Stimulated activated CD4-positive, alpha-beta T cell treated with anti-CD3 and anti-CD28 coated beads, Interleukin-4, amount 100 ng/mL, for 1 hour (primary cell): ENCODE data around the gene IQCN.
A peak's percentile ranks its signal among the peaks of the same experiment; 100 is the strongest.

Experiments used
- DNase-seq: peaks from one replicate; pipeline ENCODE4 v3.0.0-alpha.2; 2020

IQCN gene

GRCh38 chr19:18274219-18274780 lies at the start of gene IQCN:
Gene IQCN (minus strand): TSS chr19:18274452. CDS start chr19:18269478, 4,974 bp downstream.
- DNase-seq = no peak

DNA sequence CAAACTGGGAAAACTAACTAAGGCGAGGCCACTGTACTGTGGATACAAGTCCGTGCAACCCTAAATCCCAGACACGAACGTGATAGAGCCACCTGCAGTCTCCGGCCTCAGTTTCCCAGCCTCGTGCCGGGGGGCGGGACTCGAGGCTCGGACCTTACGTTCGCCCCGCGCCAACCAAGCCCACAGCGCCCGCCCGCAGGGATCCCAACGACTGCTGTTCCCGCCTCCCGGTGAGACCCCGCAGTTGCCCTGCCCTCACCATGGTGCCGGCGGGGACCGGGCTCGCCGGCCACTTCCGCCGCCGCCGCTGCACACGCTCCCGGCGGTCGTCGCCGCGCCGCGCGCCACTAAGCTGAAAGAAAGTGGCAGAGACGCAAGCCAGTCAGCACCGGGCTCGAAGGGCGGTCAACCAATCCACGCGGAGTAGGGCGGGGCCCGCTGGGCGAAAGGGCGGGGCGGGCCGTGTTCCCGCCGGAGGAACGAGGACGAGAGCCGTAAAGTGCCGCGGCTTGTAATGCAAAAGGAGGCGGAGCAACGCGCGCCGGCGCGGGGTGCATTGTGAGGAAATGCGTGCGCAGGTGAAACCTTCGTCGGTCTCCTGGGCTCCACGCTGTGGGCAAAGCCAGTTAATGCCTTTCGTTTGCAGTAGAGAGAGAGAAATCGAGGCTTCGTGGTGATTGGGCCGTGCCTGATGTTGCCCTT lies 48.7 kb upstream of the IQCN start, which contains the start of gene LSM4:
LSM4 (minus strand) TSS at position 318 of the 702 bp plus-strand sequence; CDS start at position 262, 56 bp downstream.
- peak; percentile 99 for DNase-seq

DNA sequence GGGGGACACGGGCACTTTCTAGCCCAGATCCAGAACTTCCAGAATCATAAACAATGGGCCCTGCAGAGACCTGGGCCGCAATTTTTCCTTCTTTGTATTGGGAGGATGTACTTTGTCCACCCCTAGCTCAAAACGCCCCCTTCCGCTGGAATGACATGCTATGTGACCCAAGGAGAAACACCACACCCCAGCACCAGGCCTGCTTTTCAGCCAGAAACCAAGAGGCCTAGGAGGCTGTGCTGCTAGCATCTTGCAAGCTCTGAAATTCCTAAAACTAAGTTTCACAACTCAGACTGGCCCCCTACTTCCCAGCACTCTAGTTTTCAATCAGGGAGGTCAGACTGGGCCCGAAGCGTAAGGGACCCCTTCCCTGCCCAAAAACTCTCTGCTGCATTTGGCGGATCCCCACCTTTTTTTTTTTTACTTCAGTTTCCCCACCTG lies 48.1 kb upstream of the IQCN start:
- DNase-seq = peak; percentile 50

GRCh38 chr19:18321734-18322102 lies 47.5 kb upstream of the IQCN start:
- no peak for DNase-seq

GRCh38 chr19:18320865-18321733 lies 46.8 kb upstream of the IQCN start:
- no peak for DNase-seq

DNA sequence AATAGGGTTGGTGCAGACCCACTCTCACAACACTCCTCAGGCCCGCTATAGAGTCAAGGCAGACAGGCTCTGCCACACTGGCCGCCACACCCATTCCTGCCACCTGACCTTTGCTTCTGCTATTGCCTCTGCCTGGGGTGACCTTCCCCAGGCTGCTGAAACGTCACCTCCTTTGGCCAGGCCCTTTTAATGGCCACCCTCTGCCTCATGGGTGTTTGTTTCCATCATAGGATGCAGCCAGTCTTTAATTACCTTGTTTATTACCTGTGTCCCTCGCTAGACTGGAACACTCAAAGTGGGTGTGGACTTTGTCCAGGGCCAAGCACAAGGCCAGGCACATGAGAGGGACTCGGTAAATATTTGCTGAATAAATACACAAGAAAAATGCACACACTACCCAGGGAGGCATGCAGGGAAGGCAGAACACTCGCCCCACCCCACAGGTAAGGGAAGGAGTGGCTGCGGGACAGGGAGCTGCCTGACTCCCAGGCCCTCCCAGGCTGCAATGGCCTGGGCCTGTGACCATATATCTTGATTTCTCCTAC lies 45.4 kb upstream of the IQCN start:
- DNase-seq = no peak

DNA sequence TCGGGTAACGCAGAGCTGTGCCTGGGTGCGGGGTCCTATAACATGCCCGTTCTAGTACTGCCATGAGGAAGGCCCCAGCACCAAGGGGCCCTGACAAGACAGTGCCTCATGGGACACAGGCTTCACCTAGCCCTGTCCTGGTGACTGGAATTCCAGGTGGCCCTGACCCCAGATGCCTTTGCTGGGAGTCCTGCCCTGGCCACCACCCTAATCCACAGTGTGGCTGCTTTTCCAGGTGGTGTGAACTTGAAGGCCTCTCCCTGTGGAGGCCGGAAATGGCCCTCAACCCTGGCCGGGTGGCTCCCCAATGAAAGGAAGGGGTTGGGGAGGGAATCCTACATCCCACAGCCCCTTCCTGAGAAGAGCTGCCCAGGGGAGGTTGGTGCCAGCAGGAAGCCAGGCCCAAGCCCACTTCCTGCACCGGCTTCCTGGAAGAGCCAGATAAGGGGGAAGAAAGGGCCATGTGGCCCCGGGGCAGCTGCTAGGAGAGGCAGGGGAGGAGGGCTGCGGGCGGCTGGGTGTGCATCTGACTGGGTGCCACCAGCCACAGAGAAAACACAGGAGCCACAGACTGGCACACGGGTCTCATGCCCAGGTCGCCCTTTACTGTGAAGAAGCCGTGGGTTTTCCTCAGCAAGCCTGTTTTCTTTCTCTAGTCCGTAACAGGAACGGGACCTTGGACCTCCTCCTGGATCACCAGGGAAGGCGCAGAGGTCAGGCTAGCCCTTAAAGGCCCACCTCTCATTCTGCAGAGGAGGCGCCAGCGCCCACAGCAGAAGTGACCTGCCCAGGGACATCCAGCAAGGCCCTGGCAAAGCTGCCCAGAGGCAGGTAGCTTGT lies 43.9 kb upstream of the IQCN start:
- DNase-seq = peak; percentile 43

GRCh38 chr19:18313398-18313797 lies 39.1 kb upstream of the IQCN start:
- DNase-seq = no peak

DNA sequence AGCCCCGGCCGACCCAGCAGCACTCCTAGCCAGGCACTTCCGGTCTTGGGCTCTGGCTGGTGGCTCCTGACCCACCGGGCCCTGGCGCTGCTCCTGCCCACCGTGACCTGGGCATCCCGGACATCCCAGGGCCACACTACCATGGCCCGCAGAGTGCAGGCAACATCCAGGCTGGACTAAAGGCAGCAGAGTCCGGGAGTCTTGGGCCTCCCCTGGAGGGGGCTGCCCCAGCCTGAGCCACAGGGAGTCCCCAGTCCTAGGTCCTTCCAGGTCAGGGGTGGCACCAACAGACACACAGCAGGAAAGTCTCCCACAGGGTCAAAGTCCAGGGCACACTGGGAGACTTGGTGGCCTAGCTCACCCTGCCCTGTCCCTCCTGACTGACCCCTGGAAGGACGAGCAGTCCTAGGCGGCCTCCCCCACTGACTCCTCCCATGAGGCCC lies 37.9 kb upstream of the IQCN start:
- DNase-seq = no peak

GRCh38 chr19:18311502-18312091 lies 37.3 kb upstream of the IQCN start:
- DNase-seq = no peak

- DNase-seq = no peak
Observed at GRCh38 chr19:18310966-18311365, 36.7 kb upstream of the IQCN start.

DNA sequence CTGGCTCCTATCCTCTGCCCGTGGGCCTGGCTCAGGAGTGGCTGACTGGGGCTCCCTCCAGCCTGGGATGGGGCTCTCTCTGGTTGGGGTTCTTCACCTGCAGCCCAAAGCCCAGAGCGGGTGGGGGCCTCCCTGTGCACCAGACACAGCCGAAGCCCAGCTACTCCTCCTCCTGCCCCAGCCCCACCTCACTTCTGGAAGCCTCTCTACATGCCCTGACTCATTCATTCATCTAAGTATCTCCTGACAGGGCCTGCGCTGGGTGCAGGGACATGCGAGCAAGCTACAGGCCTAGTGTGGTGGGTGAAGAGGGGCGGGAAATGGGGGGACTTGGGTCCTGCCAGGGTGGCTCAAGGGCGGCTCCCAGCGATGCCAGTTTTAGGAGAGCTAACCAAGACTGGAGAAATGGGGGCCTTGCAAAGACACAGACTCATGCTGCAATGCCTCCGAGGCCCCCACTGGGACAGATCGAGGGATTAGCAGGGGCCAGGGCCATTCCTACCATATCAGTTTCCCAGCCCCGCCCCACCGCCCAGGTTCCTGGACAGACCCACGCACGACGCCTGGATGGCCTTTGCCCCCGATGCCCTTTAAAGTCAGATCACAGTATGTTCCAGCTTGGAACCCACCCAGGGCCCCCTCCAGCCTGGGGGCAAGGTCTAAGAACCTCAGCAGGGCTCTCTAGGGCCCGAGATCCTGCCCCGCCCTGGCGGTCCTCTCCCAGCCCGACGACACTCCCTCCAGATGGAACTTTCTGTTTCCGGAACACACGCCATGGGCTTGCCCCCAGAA lies 36.1 kb upstream of the IQCN start:
- no peak for DNase-seq

DNA sequence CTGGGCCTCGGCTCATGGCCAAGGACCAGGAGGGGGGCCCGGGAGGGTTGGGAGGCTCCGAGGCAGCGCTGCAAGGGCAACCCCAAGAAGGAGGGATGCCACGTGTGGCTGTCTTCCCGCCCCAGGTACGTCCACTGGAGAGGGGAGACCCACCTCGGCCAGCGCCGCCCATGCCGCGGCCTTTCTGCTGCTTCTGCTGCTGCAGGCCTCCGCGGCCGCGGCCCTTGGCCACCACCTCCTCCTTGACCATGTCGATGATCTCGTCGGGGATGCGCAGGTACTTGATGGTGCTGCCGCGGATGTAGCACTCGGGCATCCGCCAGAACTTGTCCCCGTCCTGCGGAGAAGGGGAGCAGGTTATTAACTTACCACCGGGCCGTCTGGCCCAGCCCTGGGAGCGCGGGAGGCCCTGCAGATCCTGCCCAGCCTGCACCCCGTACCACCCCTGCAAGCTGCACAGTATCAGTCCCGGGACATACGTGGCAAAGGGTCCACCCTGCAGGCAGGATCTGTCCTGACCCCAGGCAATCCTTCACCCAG lies 35.3 kb upstream of the IQCN start:
- no peak for DNase-seq

GRCh38 chr19:18308948-18309325 lies 34.7 kb upstream of the IQCN start:
- DNase-seq = no peak

- no peak for DNase-seq
Observed at GRCh38 chr19:18308051-18308947, 34.0 kb upstream of the IQCN start.

DNA sequence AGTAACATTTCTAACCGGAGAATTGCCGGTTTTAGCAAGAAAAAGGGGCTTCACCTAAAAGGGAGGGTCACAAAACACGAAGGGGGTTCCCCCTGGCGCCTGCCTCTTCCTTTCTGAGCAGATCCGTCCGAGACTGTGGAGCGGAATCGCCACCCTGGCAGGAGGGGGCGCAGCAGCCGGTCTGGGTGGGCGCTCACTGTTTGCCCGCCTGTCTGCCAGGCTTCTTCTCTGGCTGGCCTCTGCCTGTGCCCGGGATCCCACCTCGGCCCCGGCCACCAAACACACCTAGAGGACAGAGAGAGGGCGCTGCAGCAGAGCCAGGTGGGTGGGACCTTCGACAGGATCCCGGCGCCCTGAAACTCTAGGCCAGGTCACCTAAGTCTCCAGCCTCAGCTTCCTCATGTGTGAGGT lies 33.0 kb upstream of the IQCN start:
- DNase-seq = no peak

DNA sequence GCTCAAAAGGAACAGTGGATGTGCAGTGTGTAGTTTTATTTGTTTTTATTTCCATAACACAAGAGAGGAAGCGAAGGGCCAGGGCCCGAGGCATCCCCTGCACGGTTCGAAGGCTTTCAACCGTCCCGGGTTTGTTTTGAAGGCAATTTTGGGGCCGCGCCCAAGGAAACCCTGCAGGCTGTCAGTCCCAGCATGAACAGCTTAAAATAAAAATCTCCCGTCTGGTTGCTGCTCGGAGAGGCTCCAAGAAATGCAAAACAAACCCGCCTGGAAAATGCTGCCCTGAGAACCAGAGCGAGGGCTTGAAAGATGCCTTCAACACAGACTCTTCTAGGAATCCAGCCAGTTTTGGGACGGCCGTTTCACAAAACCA lies 32.6 kb upstream of the IQCN start:
- no peak for DNase-seq

DNA sequence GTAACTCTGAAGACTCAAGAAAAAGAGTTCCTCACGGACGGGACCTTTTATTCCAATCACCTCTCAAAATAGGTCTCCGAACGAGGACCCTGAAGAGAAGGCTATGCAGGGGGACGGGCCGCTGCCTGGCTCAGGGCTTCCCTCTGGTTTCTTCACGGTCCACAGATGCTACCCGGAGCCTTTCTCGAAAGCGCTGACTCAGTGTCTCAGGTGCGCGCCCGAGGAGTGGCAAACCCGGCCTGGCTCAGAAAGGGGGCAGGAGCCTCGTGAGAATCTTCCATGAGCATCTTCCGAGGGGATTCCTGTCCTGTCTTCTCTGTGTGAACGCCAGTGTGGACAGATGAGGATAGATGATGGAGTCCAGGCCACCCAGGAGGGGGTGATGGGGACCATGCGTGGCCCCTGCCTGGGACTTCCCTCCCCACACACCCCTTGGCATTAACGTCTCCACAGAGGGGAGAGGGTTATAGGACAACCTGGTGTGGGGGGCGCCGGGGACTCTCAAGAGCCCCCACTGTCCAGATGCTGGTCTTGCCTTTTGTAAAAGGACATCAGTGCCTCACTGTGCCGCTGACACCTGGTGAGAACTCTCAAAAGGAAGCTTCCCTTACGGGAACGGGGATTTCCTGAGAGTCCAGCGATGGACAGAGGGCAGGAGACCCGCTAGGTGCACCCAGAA lies 32.1 kb upstream of the IQCN start:
- no peak for DNase-seq
